T-helper 1 cell treated with Interleukin-12 subunit alpha and Interleukin-12 subunit beta and Interleukin-4 antibody, amounts not matched to agents 30 ng/mL and 1 ng/mL, for 36 hours (primary cell): Measurements from ENCODE around the gene FARP1. TPM values are rescaled to one million over a fixed set of nuclear protein-coding genes. Genes with fewer than 3 reads are reported as not detected.

ENCODE experiments used
- intact Hi-C: fragments of 100-400 bp; cut with micrococcal nuclease; formaldehyde crosslinking; loops from one replicate; pipeline ENCODE4 v1.15.1; 2024
- total RNA-seq: library from RNA; stranded (reverse); gene quantifications from 2 replicates; pipeline ENCODE4 v1.2.3, GENCODE V29; 2022

Gene FARP1
- total RNA-seq, 1 donor from 2014 or later, result 0.17 TPM

DNA sequence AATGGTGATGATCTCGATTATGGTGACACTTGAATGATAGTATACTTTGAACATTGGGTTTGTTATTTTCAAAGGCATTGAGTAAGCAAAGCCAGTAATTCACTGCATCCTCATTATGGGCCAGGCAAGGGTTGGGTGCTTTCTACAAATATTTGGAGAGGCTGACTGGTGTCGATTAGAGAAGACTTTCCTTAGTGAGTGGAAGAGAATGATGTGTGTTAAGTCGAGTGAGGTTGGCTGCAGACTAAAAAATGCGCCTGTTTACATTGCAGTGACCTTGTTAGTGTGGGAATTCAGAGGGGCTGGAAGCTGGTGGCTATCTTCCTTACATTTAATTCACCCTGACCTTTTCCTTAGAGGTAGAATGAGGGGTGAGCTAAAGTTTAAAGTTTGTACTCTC, 56.6 kb downstream of the FARP1 start:
- intact Hi-C loops, result no loop called here

DNA sequence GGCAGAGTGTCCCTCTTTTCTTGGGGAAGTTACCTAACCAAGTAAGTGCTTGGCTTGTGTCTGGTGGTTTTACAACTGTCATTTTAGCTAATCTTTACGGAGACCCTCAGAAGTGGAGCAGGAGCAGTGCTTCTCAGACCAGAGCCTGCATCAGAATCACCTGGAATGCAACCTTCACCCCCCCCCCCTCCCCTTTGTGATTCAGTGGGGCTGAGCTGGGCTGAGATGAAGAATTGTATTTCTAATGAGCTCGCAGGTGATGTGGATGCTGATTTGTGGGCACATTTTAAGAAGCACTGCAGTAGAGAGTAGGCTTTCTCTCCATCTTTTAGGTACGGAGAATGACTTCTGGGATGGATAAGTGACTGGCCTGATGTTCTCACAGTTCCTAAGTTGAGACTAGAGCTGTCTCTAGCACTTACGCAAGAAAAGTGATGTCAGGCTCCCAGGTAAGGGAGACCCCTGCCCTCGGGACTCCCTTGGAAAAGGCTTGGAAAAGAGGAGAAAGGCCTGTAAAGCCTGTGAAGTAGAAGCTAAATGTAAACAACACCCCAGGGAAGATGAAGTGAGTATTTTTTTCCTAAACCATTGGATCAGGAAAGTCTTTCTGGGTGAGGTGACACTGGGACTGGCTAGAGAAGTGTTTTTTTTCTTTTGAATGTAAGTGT, 57.5 kb downstream of the FARP1 start:
- intact Hi-C loops, result no loop called here

DNA sequence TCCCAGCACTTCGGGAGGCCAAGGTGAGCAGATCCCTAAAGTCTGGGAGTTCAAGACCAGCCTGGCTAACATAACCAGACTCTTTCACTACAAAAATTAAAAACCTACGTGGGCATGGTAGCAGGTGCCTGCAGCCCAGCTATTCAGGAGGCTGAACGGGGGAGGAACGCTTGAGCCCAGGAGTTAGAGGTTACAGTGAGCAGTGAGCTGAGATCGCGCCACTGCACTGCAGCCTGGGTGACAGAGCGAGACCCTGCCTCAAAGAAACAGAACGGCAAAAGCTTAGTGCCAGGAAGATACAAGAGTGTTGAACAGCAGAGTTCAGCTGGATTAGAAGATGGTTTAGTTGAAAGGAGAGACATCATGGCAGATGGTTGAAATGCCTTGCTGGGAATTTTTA, 58.3 kb downstream of the FARP1 start:
- intact Hi-C loops, result no loop called here

GRCh38 chr13:98201984-98202383, 59.1 kb downstream of the FARP1 start:
- intact Hi-C loops, result no loop called here

DNA sequence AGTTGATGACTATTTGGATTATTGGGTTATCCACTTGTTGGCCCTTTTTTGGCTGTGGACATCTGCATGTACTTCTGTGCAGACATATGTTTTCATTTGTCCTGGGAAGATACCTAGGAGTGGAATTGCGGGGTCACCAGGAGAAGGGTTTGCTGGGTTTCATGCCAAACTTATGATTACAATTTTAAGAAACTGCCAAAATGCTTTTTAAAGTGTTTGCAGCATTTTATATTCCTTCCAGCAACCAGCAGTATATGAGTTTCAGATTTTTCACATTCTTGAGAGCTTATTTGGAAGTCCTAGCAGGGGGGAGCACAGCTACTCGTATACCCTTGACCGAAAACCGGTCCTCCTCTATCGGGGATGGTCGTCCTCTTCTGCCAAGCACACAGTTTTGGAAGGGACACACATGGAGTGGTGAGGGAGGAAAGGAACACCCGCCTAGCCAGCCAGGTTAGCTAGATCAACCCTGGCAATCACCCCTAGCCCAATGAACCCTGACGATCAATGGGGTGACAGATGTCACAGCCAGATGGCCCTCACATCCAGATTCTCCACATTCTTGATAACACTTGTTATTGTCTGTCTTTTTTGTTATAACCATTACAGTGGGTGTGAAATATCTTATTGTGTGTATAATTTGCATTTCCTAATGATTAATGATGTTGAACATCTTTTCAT, 60.9 kb downstream of the FARP1 start:
- intact Hi-C loops, result no loop called here

DNA sequence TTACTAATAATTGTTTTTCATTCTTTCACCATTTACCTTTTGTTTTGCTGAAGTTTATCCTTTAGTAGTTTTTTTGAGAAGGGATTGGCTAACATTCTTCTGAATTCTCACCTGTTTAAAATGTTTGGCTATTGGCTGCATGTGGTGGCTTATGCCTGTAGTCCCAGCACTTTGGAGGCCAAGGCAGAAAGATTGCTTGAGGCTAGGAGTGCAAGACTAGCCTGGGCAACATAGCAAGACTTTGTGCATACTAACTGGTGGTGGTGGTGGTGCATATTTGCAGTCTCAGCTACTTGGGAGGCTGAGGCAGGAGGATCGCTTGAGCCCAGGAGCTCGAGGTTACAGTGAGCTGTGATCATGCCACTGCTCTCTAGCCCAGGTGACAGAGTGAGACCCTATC, 61.7 kb downstream of the FARP1 start:
- intact Hi-C loops, result no loop called here

DNA sequence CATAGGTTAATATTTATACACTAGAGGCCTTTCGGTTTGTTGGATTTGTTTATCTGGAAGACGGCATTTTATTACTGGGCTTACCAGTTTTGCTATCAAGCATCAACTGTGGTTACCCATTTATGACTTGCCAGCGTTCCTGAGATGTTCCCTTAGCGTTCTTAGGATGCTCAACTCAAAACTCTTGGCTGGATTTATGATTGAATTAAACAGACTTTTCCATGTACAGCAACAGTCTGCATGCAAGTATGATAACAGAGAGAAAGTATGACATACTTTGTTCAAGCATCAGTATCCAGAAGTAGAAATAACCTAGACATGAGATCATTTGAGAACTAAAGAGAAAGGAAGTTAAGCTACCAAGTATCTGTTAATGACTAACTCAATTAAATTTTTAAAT, 64.1 kb downstream of the FARP1 start:
- intact Hi-C loops, result no loop called here

- intact Hi-C loops, result no loop called here
Observed at GRCh38 chr13:98207416-98207815, 64.5 kb downstream of the FARP1 start.

GRCh38 chr13:98208606-98209005, 65.7 kb downstream of the FARP1 start:
- intact Hi-C loops, result no loop called here

- intact Hi-C loops, result no loop called here
Observed at GRCh38 chr13:98212763-98213162, 69.9 kb downstream of the FARP1 start.

DNA sequence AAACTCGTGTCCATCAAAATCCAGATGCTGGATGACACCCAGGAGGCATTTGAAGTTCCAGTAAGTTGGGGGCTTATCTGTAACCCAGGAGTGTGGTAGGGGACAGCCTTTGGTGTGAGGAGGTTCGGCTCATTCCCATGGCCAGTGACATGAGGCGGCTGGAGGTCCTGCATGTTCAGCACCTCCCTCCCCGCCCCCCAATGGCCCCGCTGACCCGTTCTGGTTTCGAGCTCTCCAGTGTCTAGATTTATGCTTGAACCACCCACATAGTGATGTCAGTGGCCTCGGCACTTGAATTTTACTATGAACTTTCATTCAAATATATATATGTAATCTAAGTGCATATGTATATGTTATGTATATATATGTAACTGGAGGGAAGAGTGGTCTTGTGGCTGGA, 70.5 kb downstream of the FARP1 start:
- intact Hi-C loops, result no loop called here

GRCh38 chr13:98214008-98214643, 71.2 kb downstream of the FARP1 start:
- intact Hi-C loops, result no loop called here

GRCh38 chr13:98214707-98215106, 71.8 kb downstream of the FARP1 start:
- intact Hi-C loops, result no loop called here

- intact Hi-C loops, result no loop called here
Observed at GRCh38 chr13:98215508-98215907, 72.6 kb downstream of the FARP1 start.

- intact Hi-C loops, result no loop called here
Observed at GRCh38 chr13:98216135-98216565, 73.3 kb downstream of the FARP1 start.

- intact Hi-C loops, result no loop called here
Observed at GRCh38 chr13:98216711-98217285, 73.9 kb downstream of the FARP1 start.

DNA sequence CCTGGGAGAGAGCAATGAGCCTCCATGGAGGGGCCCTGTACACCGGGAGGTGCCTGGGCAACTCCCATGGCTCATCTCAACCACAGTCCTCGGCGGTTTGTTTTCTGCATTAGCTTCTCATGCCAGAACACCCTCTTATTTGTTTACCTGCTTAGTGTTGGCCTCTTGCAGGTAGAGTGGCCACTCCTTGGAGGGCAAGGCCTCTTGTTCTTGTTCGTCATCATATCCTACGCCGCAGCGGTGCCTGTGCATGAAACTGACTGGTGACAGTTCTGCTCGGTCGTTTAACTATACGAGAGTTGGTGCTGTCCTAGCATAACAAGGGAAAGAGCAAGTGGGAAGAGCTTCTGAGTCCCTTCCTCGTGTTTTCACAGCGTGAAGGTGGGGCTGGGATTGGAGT, 74.7 kb downstream of the FARP1 start:
- intact Hi-C loops, result no loop called here

DNA sequence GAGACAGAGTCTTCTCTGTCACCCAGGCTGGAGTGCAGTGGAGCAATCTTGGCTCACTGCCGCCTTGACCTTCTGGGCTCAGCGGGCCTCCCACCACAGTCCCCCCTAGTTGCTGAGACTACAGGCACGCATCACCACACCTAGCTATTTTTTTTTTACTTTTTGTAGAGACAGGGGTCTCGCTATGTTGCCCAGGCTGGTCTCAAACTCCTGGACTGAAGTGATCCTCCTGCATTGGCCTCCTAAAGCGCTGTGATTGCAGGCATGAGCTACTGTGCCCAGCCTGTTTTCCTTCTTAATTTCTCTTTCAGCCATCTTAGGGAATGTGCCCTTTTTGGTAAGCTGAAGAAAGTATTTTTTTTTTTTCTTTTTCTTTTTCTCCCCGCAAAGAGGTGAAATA, 76.8 kb downstream of the FARP1 start:
- intact Hi-C loops, result no loop called here

DNA sequence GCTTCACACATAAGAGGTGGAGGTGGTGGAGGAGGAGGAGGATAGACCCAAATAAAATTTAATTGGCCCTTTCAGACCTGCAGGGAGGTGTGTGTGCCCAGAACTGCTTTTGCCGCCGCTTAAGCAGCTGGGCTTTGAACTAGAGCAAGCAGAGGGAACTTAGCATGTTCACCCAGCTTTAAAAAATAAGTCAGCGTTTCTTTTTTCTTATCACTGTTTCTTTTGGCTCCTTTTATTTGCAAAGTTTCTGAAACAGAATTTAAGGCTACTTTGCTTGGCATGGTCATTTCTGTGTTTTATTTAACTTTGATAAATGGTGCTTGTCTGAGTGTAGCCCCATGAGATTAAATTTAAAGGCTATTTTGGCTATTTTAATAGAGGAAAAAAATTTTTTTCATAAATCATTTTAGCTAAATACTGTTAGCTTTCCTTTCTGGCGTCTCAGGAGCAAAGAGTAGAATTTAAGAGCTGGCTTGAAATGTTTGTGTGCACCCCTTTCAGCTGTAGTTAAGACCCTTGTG, 77.4 kb downstream of the FARP1 start:
- intact Hi-C loops, result no loop called here

GRCh38 chr13:98221234-98221633, 78.3 kb downstream of the FARP1 start:
- intact Hi-C loops, result no loop called here

- intact Hi-C loops, result no loop called here
Observed at GRCh38 chr13:98222081-98222554, 79.2 kb downstream of the FARP1 start.

- intact Hi-C loops, result no loop called here
Observed at GRCh38 chr13:98222816-98223215, 79.9 kb downstream of the FARP1 start.
